PFSK-1 (cell line): ENCODE measurements around the gene GALNT14.

Source experiments
- FOXP2 ChIP-seq: optimal IDR thresholded peaks from 2 replicates; pipeline ENCODE3; 2011; ENCODE audit warnings: borderline replicate concordance, control low read depth, inconsistent platforms; ENCODE audit not compliant: insufficient read depth; ENCODE audit errors: extremely low read length, extremely low read depth
- POLR2AphosphoS5 ChIP-seq: IDR thresholded peaks from 2 replicates; pipeline ENCODE4 v1.6.1; 2012; ENCODE audit warnings: low read depth, mild to moderate bottlenecking, control low read depth, low read length, moderate library complexity
- SIN3A ChIP-seq: IDR thresholded peaks from 2 replicates; pipeline ENCODE4 v1.6.1; 2012; ENCODE audit warnings: mild to moderate bottlenecking, low read length, moderate library complexity, borderline replicate concordance; ENCODE audit not compliant: insufficient read depth
- TAF1 ChIP-seq: IDR thresholded peaks from 2 replicates; pipeline ENCODE4 v1.6.1; 2012; ENCODE audit warnings: low read length, control low read depth, borderline replicate concordance; ENCODE audit not compliant: insufficient read depth
- TF ChIP-seq, protein P1 (sequence below), 2 experiments: IDR thresholded peaks; 2 replicates each; pipeline versions ENCODE4 v1.6.1 to v1.8.0; 2011 to 2012; ENCODE audit warnings: low read depth in 2 of 2, low read length in 2 of 2, control low read depth in 1 of 2, inconsistent platforms in 1 of 2, mild to moderate bottlenecking in 1 of 2, moderate library complexity in 1 of 2; ENCODE audit not compliant: insufficient read depth in 1 of 2

DNA sequence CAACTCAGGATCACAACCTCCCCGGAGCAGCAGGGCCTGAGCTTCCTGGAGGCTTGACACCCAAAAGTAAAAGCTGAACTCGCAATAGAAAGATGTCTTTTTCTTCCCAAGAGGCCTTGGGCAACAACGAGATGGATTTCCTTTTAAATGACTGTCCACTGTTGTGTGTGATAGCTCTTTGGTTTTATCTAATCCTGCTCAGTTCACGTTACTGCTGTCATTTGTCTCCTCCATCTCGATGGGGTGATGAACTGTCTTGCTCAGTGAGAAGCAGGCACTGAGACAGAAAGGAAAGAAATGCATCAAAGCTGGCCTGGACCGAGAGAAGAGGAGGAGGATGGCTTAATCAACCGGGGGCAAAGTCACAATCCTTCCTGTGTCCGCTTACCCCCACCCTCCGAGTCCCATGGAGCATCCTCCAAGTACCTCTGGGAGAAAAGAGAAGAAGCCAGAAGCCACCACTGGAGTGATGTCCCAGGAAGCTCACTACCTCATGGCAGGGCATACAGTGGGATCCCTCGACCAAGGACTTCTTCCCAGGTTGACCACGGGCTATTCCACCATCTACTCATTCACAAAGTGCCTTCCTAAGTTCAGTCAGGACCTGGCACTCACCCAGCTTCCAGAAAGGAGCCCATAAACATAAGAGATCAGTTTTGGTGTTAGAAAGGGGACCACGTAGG, 68.5 kb downstream of the GALNT14 start:
- TF ChIP-seq POLR2AphosphoS5 (no peak), TAF1 (no peak), SIN3A (no peak), FOXP2 (no peak)
- TF ChIP-seq, protein P1, sequence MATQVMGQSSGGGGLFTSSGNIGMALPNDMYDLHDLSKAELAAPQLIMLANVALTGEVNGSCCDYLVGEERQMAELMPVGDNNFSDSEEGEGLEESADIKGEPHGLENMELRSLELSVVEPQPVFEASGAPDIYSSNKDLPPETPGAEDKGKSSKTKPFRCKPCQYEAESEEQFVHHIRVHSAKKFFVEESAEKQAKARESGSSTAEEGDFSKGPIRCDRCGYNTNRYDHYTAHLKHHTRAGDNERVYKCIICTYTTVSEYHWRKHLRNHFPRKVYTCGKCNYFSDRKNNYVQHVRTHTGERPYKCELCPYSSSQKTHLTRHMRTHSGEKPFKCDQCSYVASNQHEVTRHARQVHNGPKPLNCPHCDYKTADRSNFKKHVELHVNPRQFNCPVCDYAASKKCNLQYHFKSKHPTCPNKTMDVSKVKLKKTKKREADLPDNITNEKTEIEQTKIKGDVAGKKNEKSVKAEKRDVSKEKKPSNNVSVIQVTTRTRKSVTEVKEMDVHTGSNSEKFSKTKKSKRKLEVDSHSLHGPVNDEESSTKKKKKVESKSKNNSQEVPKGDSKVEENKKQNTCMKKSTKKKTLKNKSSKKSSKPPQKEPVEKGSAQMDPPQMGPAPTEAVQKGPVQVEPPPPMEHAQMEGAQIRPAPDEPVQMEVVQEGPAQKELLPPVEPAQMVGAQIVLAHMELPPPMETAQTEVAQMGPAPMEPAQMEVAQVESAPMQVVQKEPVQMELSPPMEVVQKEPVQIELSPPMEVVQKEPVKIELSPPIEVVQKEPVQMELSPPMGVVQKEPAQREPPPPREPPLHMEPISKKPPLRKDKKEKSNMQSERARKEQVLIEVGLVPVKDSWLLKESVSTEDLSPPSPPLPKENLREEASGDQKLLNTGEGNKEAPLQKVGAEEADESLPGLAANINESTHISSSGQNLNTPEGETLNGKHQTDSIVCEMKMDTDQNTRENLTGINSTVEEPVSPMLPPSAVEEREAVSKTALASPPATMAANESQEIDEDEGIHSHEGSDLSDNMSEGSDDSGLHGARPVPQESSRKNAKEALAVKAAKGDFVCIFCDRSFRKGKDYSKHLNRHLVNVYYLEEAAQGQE (IDR thresholded peaks at IDR 0.05; ENCODE audit: insufficient read depth in 1 of 2, low read depth in 2 of 2, low read length in 2 of 2) = no peak
